ENCODE measurements around the gene TMEM17.
A peak's percentile ranks its signal among the peaks of the same experiment; 100 is the strongest.

Gene TMEM17

DNA sequence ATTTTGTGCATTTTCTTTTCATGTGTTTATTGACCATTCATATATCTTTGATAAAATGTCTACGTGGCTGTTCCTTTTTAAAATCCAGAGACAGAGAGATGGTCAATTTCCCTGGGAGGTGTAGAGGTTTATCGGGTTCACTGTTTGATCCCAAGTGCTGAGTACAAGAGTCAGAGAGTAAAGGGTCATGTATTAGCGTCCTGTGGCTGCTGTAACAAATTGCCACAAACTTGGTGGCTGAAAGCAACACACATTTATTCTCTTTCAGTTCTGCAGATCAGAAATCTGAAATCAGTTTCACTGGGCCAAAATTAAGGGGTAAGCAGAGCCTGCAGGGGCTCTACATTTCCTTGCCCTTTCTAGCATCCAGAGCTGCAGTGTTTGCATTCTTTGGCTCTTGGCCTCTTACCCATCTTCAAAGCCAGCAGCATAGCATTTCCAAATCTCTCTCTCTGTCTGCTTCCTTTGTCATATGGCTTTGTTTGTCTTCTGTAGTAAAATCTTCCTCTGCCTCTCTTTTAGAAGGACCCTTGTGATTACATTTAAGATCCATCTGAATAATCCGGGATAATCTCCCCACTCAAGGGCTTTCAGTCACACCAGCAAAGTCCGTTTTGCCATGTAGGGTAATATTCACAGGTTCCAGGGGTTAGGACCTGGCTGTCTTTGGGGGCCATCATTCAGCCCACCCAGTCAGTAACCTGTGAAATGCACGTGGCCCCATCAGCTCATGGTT is 49.9 kb downstream of the TMEM17 start:
- DNase-seq (ENCODE audit: low spot score): peak; percentile 26

- no peak for DNase-seq (ENCODE audit: low spot score)
These were observed 52.0 kb downstream of the TMEM17 start for GRCh38 chr2:62453955-62454354.

DNA sequence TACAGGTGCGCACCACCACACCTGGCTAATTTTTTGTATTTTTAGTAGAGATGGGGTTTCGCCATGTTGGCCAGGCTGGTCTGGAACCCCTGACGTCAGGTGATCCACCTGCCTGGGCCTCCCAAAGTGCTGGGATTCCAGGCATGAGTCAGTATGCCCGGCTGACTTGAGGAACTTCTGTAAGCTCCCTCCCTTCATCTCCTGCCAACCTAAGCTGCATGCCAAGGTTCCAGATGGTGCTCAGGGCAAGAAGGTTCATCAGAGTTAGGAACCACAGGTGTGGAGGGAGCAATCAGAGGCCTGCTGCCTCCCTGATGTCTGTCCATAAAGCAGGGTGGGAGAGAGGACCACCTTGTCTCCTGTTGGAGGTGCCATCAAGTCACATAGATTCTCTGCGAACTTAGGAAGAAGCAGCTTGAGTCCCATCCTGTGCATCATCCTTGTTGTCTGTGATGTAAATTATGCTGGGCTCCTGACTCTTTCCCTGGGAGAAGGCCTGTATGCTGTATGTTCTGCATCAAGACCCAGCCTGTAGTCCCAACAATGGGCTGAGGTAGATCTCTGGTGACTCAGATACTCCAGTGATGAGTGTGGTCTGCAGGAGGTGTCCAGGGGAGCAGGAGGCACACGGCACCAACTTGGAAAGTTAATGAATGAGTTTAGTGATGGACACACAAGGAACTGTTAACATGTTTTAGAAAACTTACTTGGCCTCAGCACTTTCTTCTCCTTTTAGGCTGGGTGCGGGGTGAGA is 53.1 kb downstream of the TMEM17 start:
- DNase-seq (ENCODE audit: low spot score): no peak

- no peak for DNase-seq (ENCODE audit: low spot score)
These were observed 55.2 kb downstream of the TMEM17 start for GRCh38 chr2:62450716-62451191.
